Naive thymus-derived CD8-positive, alpha-beta T cell (primary cell): ENCODE data around the gene FAAP24. TPM values are rescaled to one million over a fixed set of nuclear protein-coding genes. Genes with fewer than 3 reads are reported as not detected.
"Not testable (repeated sequence)": the region's sequence is repeated elsewhere in the genome, so short reads cannot be mapped to it uniquely, and the experiment has no call there.

ENCODE experiments used
- ATAC-seq, 2 donors: fragments of 150-1000 bp; cut with Tn5 transposase in 1 of 2; sonication (Bioruptor Pico), chemical (Tn5 transposase) in 1 of 2; 1 replicate in 1 of 2; 2 replicates in 1 of 2; pipeline ENCODE4 v1.10.0; 2021; ENCODE audit warnings: mild to moderate bottlenecking in 2 of 2, moderate library complexity in 2 of 2
- POLR2A ChIA-PET: fragments of 350-600 bp; sonication (Branson Sonifier 250); formaldehyde crosslinking; loops from one replicate; lab custom pipeline; 2021; ENCODE audit warnings: antibody characterized with exemption; lab: Charles Lee
- DNase-seq, 10 donors: peaks; one replicate each; pipeline versions ENCODE4 v3.0.0 to v3.0.0-alpha.2; 2020 to 2022
- H3K27ac Mint-ChIP-seq, 10 donors: one replicate each; pipeline ENCODE4 v1.8.0; 2020 to 2022; ENCODE audit warnings: mild to moderate bottlenecking in 10 of 10, mixed read lengths in 10 of 10, moderate library complexity in 4 of 10, inconsistent platforms in 1 of 10
- H3K27me3 Mint-ChIP-seq, 5 donors: one replicate each; pipeline ENCODE4 v1.8.0; 2021 to 2022; ENCODE audit warnings: mixed read lengths in 5 of 5
- H3K36me3 Mint-ChIP-seq, 3 donors: one replicate each; pipeline ENCODE4 v1.8.0; 2020 to 2022; ENCODE audit warnings: mixed read lengths in 3 of 3, mild to moderate bottlenecking in 2 of 3, inconsistent platforms in 1 of 3
- H3K4me1 Mint-ChIP-seq, 4 donors: one replicate each; pipeline ENCODE4 v1.8.0; 2021 to 2022; ENCODE audit warnings: mixed read lengths in 4 of 4
- H3K4me3 Mint-ChIP-seq, 10 donors: one replicate each; pipeline ENCODE4 v1.8.0; 2020 to 2022; ENCODE audit warnings: mild to moderate bottlenecking in 10 of 10, mixed read lengths in 10 of 10, moderate library complexity in 6 of 10, inconsistent platforms in 1 of 10
- H3K9me3 Mint-ChIP-seq, 9 donors: one replicate each; pipeline ENCODE4 v1.8.0; 2020 to 2022; ENCODE audit warnings: mixed read lengths in 9 of 9, mild to moderate bottlenecking in 3 of 9, inconsistent platforms in 1 of 9, moderate library complexity in 1 of 9
- polyA plus RNA-seq, 3 donors: library from polyadenylated mRNA; unstranded; fragments of 300-500 nt; fragmentation: Illumina TruSeq; gene quantifications; one replicate each; pipeline ENCODE4 v1.2.3, GENCODE V29; 2021
- total RNA-seq, 8 experiments: library from RNA in 2 of 8; stranded (reverse) in 2 of 8; gene quantifications; one replicate each; pipeline ENCODE4 v1.2.3 and lab custom pipeline; 2021 to 2026

Gene FAAP24
- total RNA-seq = 1 to 10 TPM; 1.3 to 2.0 TPM
- 1 to 10 TPM; 1.5 to 4.6 (median 1.9) TPM for polyA plus RNA-seq
- 0.97 to 5.4 (median 3.0) reads per million in 6 experiments for total RNA-seq (lab: John Stamatoyannopoulos, UW)

GRCh38 chr19:32971715-32972540 lies at the start of gene FAAP24, which contains the start of gene CEP89:
TSS of gene FAAP24 (plus strand) at chr19:32972242. CDS start at chr19:32973197, 955 bp downstream.
TSS of gene CEP89 (minus strand) at chr19:32971958. CDS start at chr19:32971874, 84 bp downstream.
- peak; percentile 98 to 99 for ATAC-seq
- peak; percentile 88 to 100 (median 99) for DNase-seq
- Mint-ChIP-seq H3K4me1 (peaks cover 13 to 24% (median 22%) of the 10 kb centered on the region in 4 donors), H3K27me3 (no peaks in the 10 kb centered on the region), H3K9me3 (peaks cover 0 to 1% (median 0%) of the 10 kb centered on the region in 9 donors), H3K36me3 (peaks cover 0 to 4% (median 0%) of the 10 kb centered on the region in 3 donors), H3K27ac (peak within 1 kb of the TSS; percentile 94 to 98 (median 96)), H3K4me3 (peak within 1 kb of the TSS; percentile 98 to 100 (median 99))
- POLR2A ChIA-PET = interaction anchor here (0.8 to 1.9 kb wide), 7 partner anchors 178 to 1200 kb away, joined by 3 to 9 read pairs (median 4); partner anchors contain the start of genes NUDT19 and PDCD5

DNA sequence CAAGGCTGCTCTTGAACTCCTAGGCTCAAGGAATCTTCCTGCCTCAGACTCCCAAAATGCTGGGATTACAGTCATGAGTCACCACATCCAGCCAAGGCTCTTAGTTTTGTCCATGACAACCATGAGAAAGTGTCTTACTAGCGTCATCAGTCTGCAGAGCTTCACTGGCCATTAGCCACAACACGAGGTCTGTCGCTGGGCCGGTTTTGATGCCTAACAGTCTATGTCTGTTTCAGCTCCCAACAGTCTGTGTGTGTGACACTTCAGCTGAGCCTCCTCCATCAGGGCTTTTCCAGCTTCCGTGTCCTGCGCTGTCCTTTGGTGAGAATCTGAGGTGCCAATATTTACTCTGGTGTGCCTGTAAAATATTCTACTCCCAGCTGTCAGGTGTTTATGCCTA lies 47.8 kb upstream of the FAAP24 start:
- DNase-seq (no peak), ATAC-seq (no peak)
- Mint-ChIP-seq H3K36me3 (peaks cover 11 to 48% (median 22%) of the 10 kb centered on the region in 3 donors), H3K9me3 (peaks cover 0 to 14% (median 11%) of the 10 kb centered on the region in 9 donors), H3K27me3 (no peaks in the 10 kb centered on the region), H3K4me3 (no peak overlapping the region), H3K4me1 (peaks cover 0 to 2% (median 0%) of the 10 kb centered on the region in 4 donors), H3K27ac (no peak overlapping the region)
- POLR2A ChIA-PET = no interaction called here

DNA sequence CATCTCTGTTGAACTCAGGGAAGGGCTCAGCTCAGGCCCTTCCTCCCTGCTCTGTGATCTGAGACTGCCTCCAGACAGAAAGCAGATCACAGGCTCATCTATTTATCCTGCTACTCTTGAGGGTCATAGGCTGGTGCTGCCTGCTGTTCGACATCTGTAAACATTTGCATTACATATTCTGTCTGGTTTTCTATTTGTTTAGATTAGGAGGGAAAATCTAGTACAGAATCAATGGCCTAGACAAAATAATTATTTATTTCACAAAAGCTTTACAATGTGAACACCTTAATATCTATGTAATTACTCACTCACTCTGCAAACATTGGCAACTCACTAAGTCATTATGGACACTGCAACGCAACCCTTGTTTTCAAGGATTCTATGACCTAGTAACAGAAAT lies 43.2 kb upstream of the FAAP24 start:
- H3K4me1 Mint-ChIP-seq = peaks cover 0 to 5% (median 1%) of the 10 kb centered on the region in 4 donors
- ATAC-seq (no peak), DNase-seq (no peak)
- H3K4me3 Mint-ChIP-seq = no peak overlapping the region
- POLR2A ChIA-PET = no interaction called here
- peaks cover 3 to 15% (median 11%) of the 10 kb centered on the region in 9 donors for H3K9me3 Mint-ChIP-seq
- H3K27me3 Mint-ChIP-seq = no peaks in the 10 kb centered on the region
- peaks cover 18 to 68% (median 46%) of the 10 kb centered on the region in 3 donors for H3K36me3 Mint-ChIP-seq
- H3K27ac Mint-ChIP-seq = no peak overlapping the region

GRCh38 chr19:32930567-32930966 lies 41.5 kb upstream of the FAAP24 start:
- POLR2A ChIA-PET = no interaction called here
- ATAC-seq = no peak

DNA sequence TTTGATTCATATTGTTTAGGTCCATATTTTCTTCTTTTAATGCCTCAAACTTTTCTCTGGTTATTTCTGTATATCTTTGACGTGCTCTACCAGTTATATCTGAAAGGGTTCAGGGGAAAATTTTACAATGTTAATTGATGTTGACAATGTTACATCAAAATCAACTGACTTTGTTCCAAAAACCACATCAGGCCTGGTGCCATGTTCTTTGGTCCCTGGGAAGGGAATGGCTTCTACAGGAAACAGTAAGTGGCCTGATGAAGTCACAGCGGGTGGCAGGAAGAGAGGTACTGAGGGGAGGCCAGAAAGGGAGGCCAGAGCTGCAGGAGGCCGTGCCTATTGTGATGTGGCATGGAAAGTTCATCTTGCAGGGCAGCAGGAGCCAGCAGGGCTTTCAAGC lies 38.5 kb upstream of the FAAP24 start:
- Mint-ChIP-seq H3K27ac (peak overlapping the region in 4 of 10 donors; percentile 3 to 41 (median 20)), H3K4me1 (peaks cover 0 to 7% (median 3%) of the 10 kb centered on the region in 4 donors), H3K4me3 (no peak overlapping the region), H3K27me3 (no peaks in the 10 kb centered on the region), H3K36me3 (peaks cover 18 to 63% (median 43%) of the 10 kb centered on the region in 3 donors), H3K9me3 (peaks cover 2 to 7% (median 5%) of the 10 kb centered on the region in 9 donors)
- POLR2A ChIA-PET = no interaction called here
- ATAC-seq (no peak), DNase-seq (no peak)

More at GRCh38 chr19:32930567-32930966, 41.5 kb upstream of the FAAP24 start:
- Mint-ChIP-seq H3K27ac (no peak overlapping the region), H3K4me1 (peaks cover 0 to 7% (median 3%) of the 10 kb centered on the region in 4 donors), H3K9me3 (peaks cover 3 to 15% (median 11%) of the 10 kb centered on the region in 9 donors), H3K4me3 (no peak overlapping the region), H3K36me3 (peaks cover 18 to 58% (median 54%) of the 10 kb centered on the region in 3 donors), H3K27me3 (no peaks in the 10 kb centered on the region)
- no peak for DNase-seq

- Mint-ChIP-seq H3K27ac (no peak overlapping the region), H3K4me3 (no peak overlapping the region), H3K36me3 (peaks cover 6 to 53% (median 27%) of the 10 kb centered on the region in 3 donors), H3K4me1 (peaks cover 0 to 7% (median 3%) of the 10 kb centered on the region in 4 donors), H3K9me3 (no peaks in the 10 kb centered on the region), H3K27me3 (no peaks in the 10 kb centered on the region)
- DNase-seq (no peak), ATAC-seq (no peak)
- POLR2A ChIA-PET = no interaction called here
Measured at GRCh38 chr19:32935629-32936028, 36.4 kb upstream of the FAAP24 start.

DNA sequence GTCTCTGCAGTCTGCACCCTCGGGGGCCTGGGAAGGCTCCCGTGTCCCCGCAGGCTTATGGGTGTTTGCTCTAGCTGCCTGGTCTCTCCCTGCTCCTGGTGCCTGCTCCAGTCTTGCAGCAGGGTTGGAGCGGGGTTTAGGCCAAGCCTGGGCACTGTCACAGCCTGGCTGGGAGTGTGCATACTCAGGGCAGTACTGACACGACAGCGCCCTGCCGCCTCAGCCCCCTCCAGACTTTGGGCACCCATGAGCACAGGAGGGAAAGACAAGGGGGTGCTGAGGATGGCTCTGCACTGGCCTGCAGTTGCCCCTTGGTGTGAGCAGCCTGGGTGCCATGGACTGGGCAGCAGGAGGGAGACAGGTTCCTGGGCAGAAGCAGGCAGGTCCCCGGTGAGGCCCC lies 36.0 kb upstream of the FAAP24 start:
- Mint-ChIP-seq H3K4me1 (peaks cover 0 to 7% (median 3%) of the 10 kb centered on the region in 4 donors), H3K36me3 (peaks cover 6 to 49% (median 22%) of the 10 kb centered on the region in 3 donors), H3K9me3 (no peaks in the 10 kb centered on the region), H3K4me3 (no peak overlapping the region), H3K27ac (no peak overlapping the region), H3K27me3 (no peaks in the 10 kb centered on the region)
- DNase-seq (no peak), ATAC-seq (no peak)
- POLR2A ChIA-PET = no interaction called here

GRCh38 chr19:32941273-32941672 lies 30.8 kb upstream of the FAAP24 start:
- H3K4me1 Mint-ChIP-seq, H3K4me3 Mint-ChIP-seq, H3K27me3 Mint-ChIP-seq, H3K9me3 Mint-ChIP-seq, ATAC-seq, DNase-seq, POLR2A ChIA-PET: not testable (repeated sequence)
- peak overlapping the region in 1 of 10 donors; percentile 62 for H3K27ac Mint-ChIP-seq
- peaks cover 8 to 65% (median 23%) of the 10 kb centered on the region in 3 donors for H3K36me3 Mint-ChIP-seq

DNA sequence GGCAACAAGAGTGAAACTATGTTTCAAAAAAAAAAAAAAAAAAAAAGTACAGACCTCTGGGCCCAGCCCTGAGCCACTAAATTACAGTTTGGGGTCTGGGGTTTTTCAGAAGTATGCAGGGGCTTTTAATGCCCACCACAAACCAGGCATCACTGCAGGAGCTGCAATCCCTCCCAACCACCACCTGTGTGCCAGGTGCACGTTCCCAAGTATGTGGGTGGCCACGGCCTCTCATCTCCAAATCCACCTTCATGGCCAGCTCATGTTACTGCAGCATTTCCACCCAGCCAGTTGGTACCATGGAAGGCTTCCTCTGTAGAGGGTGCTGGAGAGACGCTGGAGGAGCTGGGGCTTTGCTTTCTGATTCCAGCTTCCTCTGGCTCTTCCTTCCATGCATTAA lies 26.8 kb upstream of the FAAP24 start:
- no peak overlapping the region for H3K27ac Mint-ChIP-seq
- no peak overlapping the region for H3K4me3 Mint-ChIP-seq
- no peak for DNase-seq
- peaks cover 0 to 2% (median 0%) of the 10 kb centered on the region in 4 donors for H3K4me1 Mint-ChIP-seq
- no peak for ATAC-seq
- peaks cover 9 to 74% (median 47%) of the 10 kb centered on the region in 3 donors for H3K36me3 Mint-ChIP-seq
- H3K27me3 Mint-ChIP-seq = no peaks in the 10 kb centered on the region
- POLR2A ChIA-PET = no interaction called here
- H3K9me3 Mint-ChIP-seq = peaks cover 0 to 3% (median 0%) of the 10 kb centered on the region in 9 donors

DNA sequence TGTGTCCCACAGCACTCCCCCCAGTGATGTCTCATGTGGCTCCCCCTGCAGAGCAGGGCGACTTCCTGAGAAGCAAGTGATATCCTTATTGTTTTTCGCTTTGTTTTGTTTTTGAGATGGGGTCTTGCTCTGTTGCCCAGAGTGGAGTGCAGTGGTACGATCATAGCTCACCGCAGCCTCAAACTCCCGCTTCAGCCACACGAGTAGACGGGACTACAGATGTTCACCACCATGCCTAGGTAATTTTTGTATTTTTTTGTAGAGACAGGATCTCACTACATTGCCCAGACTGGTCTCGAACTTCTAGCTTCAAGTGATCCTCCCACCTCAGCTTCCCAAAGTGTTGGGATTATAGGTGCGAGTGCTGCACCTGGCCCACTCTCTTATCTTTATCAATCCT lies 5.3 kb upstream of the FAAP24 start:
- DNase-seq (no peak), ATAC-seq (no peak)
- H3K27ac Mint-ChIP-seq = peak overlapping the region in 2 of 10 donors; percentile 43 to 45
- no peaks in the 10 kb centered on the region for H3K27me3 Mint-ChIP-seq
- H3K4me1 Mint-ChIP-seq = peaks cover 6 to 17% (median 13%) of the 10 kb centered on the region in 4 donors
- no peak overlapping the region for H3K4me3 Mint-ChIP-seq
- no peaks in the 10 kb centered on the region for H3K9me3 Mint-ChIP-seq
- peaks cover 4 to 41% (median 15%) of the 10 kb centered on the region in 3 donors for H3K36me3 Mint-ChIP-seq
- POLR2A ChIA-PET = no interaction called here

DNA sequence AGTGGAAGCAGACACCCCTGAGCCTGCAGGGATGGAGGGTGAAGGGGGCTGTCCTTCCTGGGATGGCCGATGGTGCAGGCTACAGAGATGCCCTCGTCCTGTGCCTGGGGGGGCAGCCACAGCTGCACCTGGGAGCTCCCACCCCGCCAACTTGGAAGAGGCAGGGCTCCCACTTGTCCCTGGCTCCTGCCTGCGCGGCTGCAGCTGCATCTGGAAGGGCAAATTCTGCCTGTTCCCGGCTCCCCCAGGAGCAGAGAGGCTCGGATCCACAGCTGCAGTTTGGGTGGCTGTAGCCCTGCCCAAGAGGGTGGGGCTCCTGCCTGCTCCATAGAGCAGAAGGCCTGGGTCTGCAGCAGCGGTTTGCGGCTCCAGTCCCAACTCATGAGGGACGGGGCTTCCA lies 2.5 kb upstream of the FAAP24 start:
- H3K4me3 Mint-ChIP-seq = peak overlapping the region in 1 of 10 donors; percentile 57
- peaks cover 0 to 15% (median 2%) of the 10 kb centered on the region in 3 donors for H3K36me3 Mint-ChIP-seq
- no peak for ATAC-seq
- no peak for DNase-seq
- peaks cover 10 to 23% (median 20%) of the 10 kb centered on the region in 4 donors for H3K4me1 Mint-ChIP-seq
- H3K27ac Mint-ChIP-seq = no peak overlapping the region
- no peaks in the 10 kb centered on the region for H3K9me3 Mint-ChIP-seq
- POLR2A ChIA-PET = no interaction called here
- no peaks in the 10 kb centered on the region for H3K27me3 Mint-ChIP-seq

DNA sequence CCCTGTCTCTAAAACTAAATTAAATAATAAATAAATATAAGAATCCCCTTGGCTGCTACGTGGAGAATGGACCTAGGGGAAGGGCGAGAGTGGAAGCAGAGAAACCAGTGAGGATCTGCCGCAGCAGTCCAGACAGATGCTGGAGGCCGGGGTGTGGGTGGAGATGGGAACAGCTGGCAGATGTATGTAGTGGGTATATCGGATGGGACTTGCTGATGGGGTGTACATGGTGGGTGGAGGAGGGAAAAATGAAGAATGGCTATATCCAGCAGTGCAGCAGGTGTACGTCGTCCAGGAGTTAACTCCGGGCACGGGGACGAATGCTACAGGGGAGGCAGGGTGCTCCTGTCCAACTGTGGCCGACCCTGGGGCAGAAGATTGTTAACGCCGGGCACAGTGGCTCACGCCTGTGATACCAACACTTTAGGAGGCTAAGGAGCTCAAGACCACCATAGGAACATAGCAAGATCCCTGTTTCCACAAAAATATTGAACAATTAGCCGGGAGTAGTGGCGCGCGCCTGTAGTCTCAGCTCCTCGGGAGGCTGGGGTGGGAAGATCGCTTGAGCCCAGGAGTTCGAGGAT lies 938 bp upstream of the FAAP24 start:
- POLR2A ChIA-PET = interaction anchor here (1.0 to 1.9 kb wide), 4 partner anchors 206 to 1201 kb away, joined by 3 to 9 read pairs (median 6); partner anchors contain the start of gene NUDT19
- H3K27me3 Mint-ChIP-seq = no peaks in the 10 kb centered on the region
- peak overlapping the region; percentile 98 to 100 (median 99) for H3K4me3 Mint-ChIP-seq
- H3K9me3 Mint-ChIP-seq = peaks cover 0 to 1% (median 0%) of the 10 kb centered on the region in 9 donors
- peaks cover 13 to 23% (median 20%) of the 10 kb centered on the region in 4 donors for H3K4me1 Mint-ChIP-seq
- H3K27ac Mint-ChIP-seq = peak overlapping the region in 7 of 10 donors; percentile 96 to 98 (median 97)
- H3K36me3 Mint-ChIP-seq = peaks cover 0 to 6% (median 0%) of the 10 kb centered on the region in 3 donors
- no peak for ATAC-seq
- DNase-seq = no peak
